CD14-positive monocyte (primary cell): ENCODE measurements around the gene MTUS2. TPM values are rescaled to one million over a fixed set of nuclear protein-coding genes. Genes with fewer than 3 reads are reported as not detected.

Experiments used
- DNase-seq, 3 donors: peaks; one replicate each; pipeline ENCODE4 v3.0.0-alpha.2; 2011 to 2022
- H2AFZ ChIP-seq: 2 replicates; pipeline ENCODE4 v1.6.0; 2012; ENCODE audit warnings: mild to moderate bottlenecking, low read depth, low read length, inconsistent platforms; ENCODE audit not compliant: insufficient read depth, poor library complexity, severe bottlenecking
- H3K27ac ChIP-seq, 2 donors: 1 replicate in 1 of 2; 2 replicates in 1 of 2; pipeline ENCODE4 v1.5.1; 2012 to 2013; ENCODE audit warnings: low read length in 2 of 2, control low read depth in 1 of 2, inconsistent platforms in 1 of 2, low read depth in 1 of 2, mild to moderate bottlenecking in 1 of 2
- H3K27me3 ChIP-seq, 2 donors: one replicate each; pipeline versions ENCODE4 v1.6.0 to v1.6.1; 2011 to 2013; ENCODE audit warnings: low read length in 2 of 2; ENCODE audit not compliant: control insufficient read depth in 2 of 2, insufficient read depth in 2 of 2
- H3K36me3 ChIP-seq, 2 donors: replicated peaks in 1 of 2; 1 replicate in 1 of 2; 2 replicates in 1 of 2; pipeline versions ENCODE4 v1.5.1 to v1.6.1; 2012 to 2013; ENCODE audit warnings: low read length in 2 of 2, control low read depth in 1 of 2, inconsistent platforms in 1 of 2, mild to moderate bottlenecking in 1 of 2; ENCODE audit not compliant: insufficient read depth in 2 of 2, control insufficient read depth in 1 of 2
- H3K4me1 ChIP-seq, 2 donors: 1 replicate in 1 of 2; 2 replicates in 1 of 2; pipeline versions ENCODE4 v1.5.1 to v1.6.1; 2012 to 2013; ENCODE audit warnings: low read length in 2 of 2, control low read depth in 1 of 2, inconsistent platforms in 1 of 2, mild to moderate bottlenecking in 1 of 2, moderate library complexity in 1 of 2; ENCODE audit not compliant: insufficient read depth in 2 of 2, control insufficient read depth in 1 of 2
- H3K4me2 ChIP-seq: replicated peaks from 2 replicates; pipeline ENCODE3; 2012; ENCODE audit warnings: low read length, moderate library complexity, mild to moderate bottlenecking; ENCODE audit not compliant: poor library complexity, severe bottlenecking; ENCODE audit errors: extremely low read depth
- H3K4me3 ChIP-seq, 3 experiments: fragments of 200-600 bp in 1 of 3; sonication (generic) in 1 of 3; replicated peaks in 1 of 3; 1 replicate in 2 of 3; 2 replicates in 1 of 3; pipeline ENCODE4 v1.5.1; 2011 to 2013; ENCODE audit warnings: low read length in 3 of 3, mild to moderate bottlenecking in 3 of 3, control low read depth in 2 of 3, low read depth in 2 of 3, inconsistent platforms in 1 of 3, moderate library complexity in 1 of 3
- H3K79me2 ChIP-seq: 2 replicates; pipeline ENCODE4 v1.6.0; 2012; ENCODE audit warnings: mild to moderate bottlenecking, control low read depth, inconsistent platforms, low read length, moderate library complexity; ENCODE audit not compliant: insufficient read depth
- H3K9ac ChIP-seq: 2 replicates; pipeline ENCODE4 v1.6.0; 2017; ENCODE audit warnings: low read length, mild to moderate bottlenecking; ENCODE audit not compliant: insufficient read depth, poor library complexity, severe bottlenecking
- H3K9me3 ChIP-seq, 2 donors: replicated peaks in 1 of 2; 1 replicate in 1 of 2; 2 replicates in 1 of 2; pipeline versions ENCODE4 v1.5.1 to v1.6.1; 2012 to 2013; ENCODE audit warnings: low read length in 2 of 2, control low read depth in 1 of 2; ENCODE audit not compliant: control insufficient read depth in 1 of 2, insufficient read depth in 1 of 2
- H4K20me1 ChIP-seq: 2 replicates; pipeline ENCODE4 v1.6.0; 2012; ENCODE audit warnings: mild to moderate bottlenecking, low read length, control low read depth, moderate library complexity; ENCODE audit not compliant: insufficient read depth
- H3K27ac Mint-ChIP-seq, 7 donors: one replicate each; pipeline ENCODE4 v1.8.0; 2020; ENCODE audit warnings: mild to moderate bottlenecking in 7 of 7, mixed read lengths in 7 of 7, moderate library complexity in 6 of 7, inconsistent platforms in 2 of 7
- H3K27me3 Mint-ChIP-seq, 3 donors: one replicate each; pipeline ENCODE4 v1.8.0; 2021 to 2022; ENCODE audit warnings: low read depth in 3 of 3, mild to moderate bottlenecking in 3 of 3, mixed read lengths in 3 of 3, moderate library complexity in 3 of 3, inconsistent platforms in 1 of 3
- H3K36me3 Mint-ChIP-seq, 2 donors: one replicate each; pipeline ENCODE4 v1.8.0; 2020; ENCODE audit warnings: mixed read lengths in 2 of 2, inconsistent platforms in 1 of 2, mild to moderate bottlenecking in 1 of 2
- H3K4me1 Mint-ChIP-seq: one replicate; pipeline ENCODE4 v1.8.0; 2020; ENCODE audit warnings: mild to moderate bottlenecking, mixed read lengths
- H3K4me3 Mint-ChIP-seq, 2 donors: one replicate each; pipeline ENCODE4 v1.8.0; 2020; ENCODE audit warnings: mild to moderate bottlenecking in 2 of 2, mixed read lengths in 2 of 2, moderate library complexity in 1 of 2
- H3K9me3 Mint-ChIP-seq, 7 donors: one replicate each; pipeline ENCODE4 v1.8.0; 2020 to 2022; ENCODE audit warnings: mixed read lengths in 7 of 7, mild to moderate bottlenecking in 6 of 7, moderate library complexity in 6 of 7, inconsistent platforms in 2 of 7
- WGBS: methylation state at CpG from one replicate; pipeline ENCODE4 v1.1.5; 2013; ENCODE audit warnings: missing lambda C conversion rate; ENCODE audit not compliant: insufficient coverage; 5-methylcytosine and 5-hydroxymethylcytosine counted together
- intact Hi-C, 2 donors: fragments of 100-400 bp; cut with micrococcal nuclease; formaldehyde crosslinking; loops; one replicate each; pipeline versions ENCODE4 v1.15.0 to v1.15.1; 2023
- polyA plus RNA-seq, 3 donors: library from polyadenylated mRNA; depleted of rRNA in 1 of 3; unstranded in 2 of 3; stranded (reverse) in 1 of 3; fragments of 300-500 nt in 2 of 3; fragments of >200 nt in 1 of 3; fragmentation: Illumina TruSeq in 2 of 3; gene quantifications; 1 replicate in 2 of 3; 2 replicates in 1 of 3; pipeline ENCODE4 v1.2.3, GENCODE V29; 2012 to 2021
- TF ChIP-seq, protein P1 (sequence below): fragments of 200-600 bp; IDR thresholded peaks from one replicate; pipeline ENCODE4 v1.8.0; 2022; ENCODE audit warnings: antibody characterized with exemption, mild to moderate bottlenecking

MTUS2 gene
- polyA plus RNA-seq, 3 donors = 0.04 TPM; not detected in 2

- no peak overlapping the region for H2AFZ ChIP-seq
- no peak overlapping the region for H3K27ac ChIP-seq
- peaks cover 5 to 8% of the 10 kb centered on the region in 2 donors for H3K27me3 ChIP-seq
- TF ChIP-seq, protein P1, sequence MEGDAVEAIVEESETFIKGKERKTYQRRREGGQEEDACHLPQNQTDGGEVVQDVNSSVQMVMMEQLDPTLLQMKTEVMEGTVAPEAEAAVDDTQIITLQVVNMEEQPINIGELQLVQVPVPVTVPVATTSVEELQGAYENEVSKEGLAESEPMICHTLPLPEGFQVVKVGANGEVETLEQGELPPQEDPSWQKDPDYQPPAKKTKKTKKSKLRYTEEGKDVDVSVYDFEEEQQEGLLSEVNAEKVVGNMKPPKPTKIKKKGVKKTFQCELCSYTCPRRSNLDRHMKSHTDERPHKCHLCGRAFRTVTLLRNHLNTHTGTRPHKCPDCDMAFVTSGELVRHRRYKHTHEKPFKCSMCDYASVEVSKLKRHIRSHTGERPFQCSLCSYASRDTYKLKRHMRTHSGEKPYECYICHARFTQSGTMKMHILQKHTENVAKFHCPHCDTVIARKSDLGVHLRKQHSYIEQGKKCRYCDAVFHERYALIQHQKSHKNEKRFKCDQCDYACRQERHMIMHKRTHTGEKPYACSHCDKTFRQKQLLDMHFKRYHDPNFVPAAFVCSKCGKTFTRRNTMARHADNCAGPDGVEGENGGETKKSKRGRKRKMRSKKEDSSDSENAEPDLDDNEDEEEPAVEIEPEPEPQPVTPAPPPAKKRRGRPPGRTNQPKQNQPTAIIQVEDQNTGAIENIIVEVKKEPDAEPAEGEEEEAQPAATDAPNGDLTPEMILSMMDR = no peak
- no peaks in the 10 kb centered on the region for H3K9me3 ChIP-seq
- Mint-ChIP-seq H3K9me3 (peaks cover 0 to 1% (median 0%) of the 10 kb centered on the region in 7 donors), H3K4me3 (no peak overlapping the region), H3K27ac (no peak overlapping the region), H3K4me1 (peaks cover 3% of the 10 kb centered on the region), H3K27me3 (peaks cover 3 to 15% (median 11%) of the 10 kb centered on the region in 3 donors), H3K36me3 (no peaks in the 10 kb centered on the region)
- peaks cover 0 to 9% of the 10 kb centered on the region in 2 donors for H3K4me1 ChIP-seq
- no peak overlapping the region for H3K4me3 ChIP-seq
- H3K79me2 ChIP-seq = no peaks in the 10 kb centered on the region
- DNase-seq = no peak
- no peak overlapping the region for H3K4me2 ChIP-seq
- H4K20me1 ChIP-seq = no peaks in the 10 kb centered on the region
- intact Hi-C loops = no loop called here
- WGBS = no CpG with 5 or more reads among the region's 1 CpG
- H3K36me3 ChIP-seq = no peaks in the 10 kb centered on the region
- no peak overlapping the region for H3K9ac ChIP-seq
These were observed 616.2 kb downstream of the MTUS2 start for GRCh38 chr13:29436291-29436690.

- intact Hi-C loops = no loop called here
- Mint-ChIP-seq H3K4me1 (peaks cover 3% of the 10 kb centered on the region), H3K36me3 (no peaks in the 10 kb centered on the region), H3K4me3 (no peak overlapping the region), H3K27me3 (peaks cover 3 to 12% (median 10%) of the 10 kb centered on the region in 3 donors), H3K27ac (no peak overlapping the region), H3K9me3 (peaks cover 0 to 1% (median 0%) of the 10 kb centered on the region in 7 donors)
- H3K36me3 ChIP-seq = no peaks in the 10 kb centered on the region
- peaks cover 2 to 5% of the 10 kb centered on the region in 2 donors for H3K27me3 ChIP-seq
- WGBS = no CpG with 5 or more reads among the region's 3 CpGs
- H3K9me3 ChIP-seq = no peaks in the 10 kb centered on the region
- DNase-seq = no peak
- H4K20me1 ChIP-seq = no peaks in the 10 kb centered on the region
- TF ChIP-seq, protein P1 = no peak
- H3K4me2 ChIP-seq = no peak overlapping the region
- no peaks in the 10 kb centered on the region for H3K79me2 ChIP-seq
- peaks cover 0 to 9% of the 10 kb centered on the region in 2 donors for H3K4me1 ChIP-seq
- no peak overlapping the region for H3K27ac ChIP-seq
- H2AFZ ChIP-seq = no peak overlapping the region
- H3K9ac ChIP-seq = no peak overlapping the region
- H3K4me3 ChIP-seq = no peak overlapping the region
These were observed 616.7 kb downstream of the MTUS2 start for GRCh38 chr13:29436721-29437280.
